ENCODE measurements around the gene ROBO2.

GRCh38 chr3:77595371-77595870 is 555.5 kb downstream of the ROBO2 start:
- TF ChIP-seq CTCF (IDR thresholded peaks at IDR 0.05) (no peak), POLR2A (IDR thresholded peaks at IDR 0.05) (no peak)

All from lower leg skin (tissue), 3 donors.